ENCODE results near the gene VTI1B. TPM values are rescaled to one million over a fixed set of nuclear protein-coding genes. Genes with fewer than 3 reads are reported as not detected.
"Not testable (repeated sequence)": the region's sequence is repeated elsewhere in the genome, so short reads cannot be mapped to it uniquely, and the experiment has no call there.

VTI1B gene
- total and polyA plus RNA-seq, 10 of the 15 experiments (the other 5 are each of a cell fraction or from before 2014, with no cell fraction given), result 15.0 to 117 (median 50.5) TPM

- DNase-seq (ENCODE audit: low read depth, low spot score); intact Hi-C loops (cut with micrococcal nuclease; ENCODE audit: unreplicated experiment); H3K4me1 ChIP-seq (ENCODE audit: control insufficient read depth, insufficient read depth, low read length); H3K9ac ChIP-seq (ENCODE audit: control insufficient read depth, insufficient read depth, low read length); FAIRE-seq; in situ Hi-C loops (cut with MboI); H4K20me1 ChIP-seq (ENCODE audit: control insufficient read depth, insufficient read depth); ATAC-seq; H3K36me3 ChIP-seq (ENCODE audit: control insufficient read depth in 2 of 2, insufficient read depth in 2 of 2, low read length in 1 of 2); BruUV-seq (replicated peaks); H3K9me3 ChIP-seq (replicated peaks; ENCODE audit: control insufficient read depth, insufficient read depth, low read length); H3K27me3 ChIP-seq (replicated peaks in 1 of 2; ENCODE audit: control insufficient read depth in 2 of 2, insufficient read depth in 2 of 2, low read length in 1 of 2); H3K79me2 ChIP-seq (ENCODE audit: control insufficient read depth, insufficient read depth, low read length): not testable (repeated sequence)
- H3K27ac ChIP-seq (ENCODE audit: control insufficient read depth, insufficient read depth), result peak overlapping the region; percentile 29; the same call in 1 of the 2 replicates
- ChIA-PET RAD21 (ENCODE audit: unreplicated experiment) (interaction anchor here (0.7 to 2.8 kb wide), 11 partner anchors 9 to 104 kb away, joined by 3 to 13 read pairs (median 4); no protein-coding TSS in a partner anchor), POLR2A (interaction anchor here (0.5 to 3.2 kb wide), 6 partner anchors 19 to 218 kb away, joined by 3 to 9 read pairs (median 6); partner anchors contain the start of genes ARG2 and RDH11), CTCF (interaction anchor here (0.6 to 4.2 kb wide), 21 partner anchors 9 to 173 kb away, joined by 3 to 30 read pairs (median 5); partner anchors contain the start of genes ARG2, RDH11, RDH12 and VTI1B), SMC1A (ENCODE audit: uncharacterized antibody, unreplicated experiment) (interaction anchor here (0.6 to 2.8 kb wide), 9 partner anchors 14 to 365 kb away, joined by 3 to 15 read pairs (median 3); no protein-coding TSS in a partner anchor)
- H3K4me3 ChIP-seq, result peak overlapping the region; percentile 85; the same call in 1 of the 2 replicates
- TF ChIP-seq ZBTB33 (IDR thresholded peaks at IDR 0.05) (peak; percentile 66; the same call in 1 of the 2 replicates), MLLT1 (IDR thresholded peaks at IDR 0.05) (peak; percentile 99), ZBTB40 (IDR thresholded peaks at IDR 0.05; ENCODE audit: borderline replicate concordance) (peak; percentile 36; the same call in 1 of the 2 replicates)
- H2AFZ ChIP-seq (ENCODE audit: control insufficient read depth, low read depth, low read length), result peak overlapping the region; percentile 39
- 94% methylated on average over 21 of the region's 21 CpGs for WGBS (ENCODE audit: insufficient coverage, insufficient replicate concordance, low lambda C conversion rate, missing lambda C conversion rate)
- H3K4me2 ChIP-seq (ENCODE audit: control insufficient read depth, insufficient read depth), result peak overlapping the region; percentile 17
These were observed 73.9 kb downstream of the VTI1B start for GRCh38 chr14:67600562-67600974.

All from GM12878 (cell line).